Neural cell (in vitro differentiated cells): ENCODE results near the gene AQP12A. TPM values are rescaled to one million over a fixed set of nuclear protein-coding genes. Genes with fewer than 3 reads are reported as not detected.

ENCODE experiments used
- H2AFZ ChIP-seq: fragments of 200-600, 300-800 bp; sonication (generic), shearing (Covaris generic); 2 replicates; pipeline ENCODE4 v1.6.0; 2014; ENCODE audit warnings: low read depth, mild to moderate bottlenecking, antibody characterized with exemption, low read length, moderate library complexity
- H3F3A ChIP-seq: fragments of 200-600 bp; shearing (Covaris generic); 2 replicates; pipeline ENCODE4 v1.6.1; 2016; ENCODE audit warnings: mild to moderate bottlenecking, moderate library complexity, mixed read lengths, antibody characterized with exemption, low read length; ENCODE audit not compliant: insufficient read depth, poor library complexity, severe bottlenecking
- H3K27ac ChIP-seq: fragments of 200-600, 300-800 bp; sonication (generic), shearing (Covaris generic); 2 replicates; pipeline ENCODE4 v1.5.1; 2014; ENCODE audit warnings: mild to moderate bottlenecking, low read length, moderate library complexity
- H3K27me3 ChIP-seq: fragments of 300-800, 200-600 bp; sonication (generic), shearing (Covaris generic); 2 replicates; pipeline ENCODE4 v1.6.0; 2014; ENCODE audit warnings: mild to moderate bottlenecking, low read depth, low read length, moderate library complexity; ENCODE audit not compliant: insufficient read depth
- H3K36me3 ChIP-seq: fragments of 300-800, 200-600 bp; sonication (generic), shearing (Covaris generic); 2 replicates; pipeline ENCODE4 v1.5.1; 2014; ENCODE audit warnings: mild to moderate bottlenecking, antibody characterized with exemption, low read length, moderate library complexity; ENCODE audit not compliant: insufficient read depth
- H3K4me2 ChIP-seq: fragments of 300-800, 200-600 bp; sonication (generic), shearing (Covaris generic); 2 replicates; pipeline ENCODE4 v1.6.0; 2014; ENCODE audit warnings: mild to moderate bottlenecking, low read length
- H3K4me3 ChIP-seq: fragments of 300-800, 200-600 bp; sonication (generic), shearing (Covaris generic); 2 replicates; pipeline ENCODE4 v1.5.1; 2014; ENCODE audit warnings: mild to moderate bottlenecking, low read length, moderate library complexity
- H3K79me2 ChIP-seq: fragments of 200-600 bp; shearing (Covaris generic); replicated peaks from 2 replicates; pipeline ENCODE4 v1.6.0; 2014; ENCODE audit warnings: mild to moderate bottlenecking, low read length, moderate library complexity; ENCODE audit not compliant: insufficient read depth
- H3K9ac ChIP-seq: fragments of 300-800, 200-600 bp; sonication (generic), shearing (Covaris generic); 2 replicates; pipeline ENCODE4 v1.6.1; 2016; ENCODE audit warnings: mild to moderate bottlenecking, low read length, mixed read lengths
- H3K9me2 ChIP-seq: fragments of 200-600 bp; shearing (Covaris generic); 2 replicates; pipeline ENCODE4 v1.6.1; 2016; ENCODE audit warnings: mild to moderate bottlenecking, low read length, mixed read lengths; ENCODE audit not compliant: insufficient read depth
- H3K9me3 ChIP-seq: fragments of 200-600, 300-800 bp; sonication (generic), shearing (Covaris generic); 2 replicates; pipeline ENCODE4 v1.6.1; 2016; ENCODE audit warnings: mild to moderate bottlenecking, mixed run types, low read length, moderate library complexity, mixed read lengths
- H4K20me1 ChIP-seq: fragments of 200-600 bp; shearing (Covaris generic); 2 replicates; pipeline ENCODE4 v1.6.1; 2016; ENCODE audit warnings: mild to moderate bottlenecking, mixed run types; ENCODE audit not compliant: insufficient read depth
- EP300 ChIP-seq: fragments of 450-650 bp; conservative IDR thresholded peaks from 2 replicates; pipeline ENCODE4 v1.6.1; 2014; ENCODE audit warnings: antibody characterized with exemption, mild to moderate bottlenecking, moderate library complexity; ENCODE audit not compliant: poor library complexity, severe bottlenecking
- EZH2 ChIP-seq: fragments of 200-600, 300-800 bp; shearing (Covaris generic), sonication (generic); IDR thresholded peaks from 2 replicates; pipeline ENCODE4 v1.6.1; 2014; ENCODE audit warnings: antibody characterized with exemption, low read length, borderline replicate concordance, mild to moderate bottlenecking; ENCODE audit not compliant: insufficient read depth, poor library complexity, severe bottlenecking
- MXI1 ChIP-seq: fragments of 450-650 bp; conservative IDR thresholded peaks from 2 replicates; pipeline ENCODE4 v1.6.1; 2014; ENCODE audit warnings: antibody characterized with exemption, mild to moderate bottlenecking; ENCODE audit not compliant: poor library complexity, severe bottlenecking
- POLR2AphosphoS5 ChIP-seq: IDR thresholded peaks from 2 replicates; pipeline ENCODE4 v1.6.1; 2012
- RAD21 ChIP-seq: fragments of 450-650 bp; conservative IDR thresholded peaks from 2 replicates; pipeline ENCODE4 v1.6.1; 2014; ENCODE audit warnings: antibody characterized with exemption, mild to moderate bottlenecking, moderate library complexity
- SMC3 ChIP-seq: fragments of 450-650 bp; conservative IDR thresholded peaks from 2 replicates; pipeline ENCODE4 v1.6.1; 2014; ENCODE audit warnings: antibody characterized with exemption, mild to moderate bottlenecking, moderate library complexity; ENCODE audit not compliant: poor library complexity
- TAF1 ChIP-seq: IDR thresholded peaks from 2 replicates; pipeline ENCODE4 v1.6.1; 2012; ENCODE audit warnings: low read depth
- polyA plus RNA-seq: library from polyadenylated mRNA; depleted of rRNA; stranded (reverse); fragments of >200 nt; gene quantifications from 2 replicates; pipeline ENCODE4 v1.2.3, GENCODE V29; 2014
- TF ChIP-seq, protein P1 (sequence below): fragments of 450-650 bp; IDR thresholded peaks from 2 replicates; pipeline ENCODE4 v1.5.1; 2014; ENCODE audit warnings: antibody characterized with exemption, mild to moderate bottlenecking, moderate library complexity; ENCODE audit not compliant: poor library complexity, severe bottlenecking
- TF ChIP-seq, protein P2 (sequence below): IDR thresholded peaks from 2 replicates; pipeline ENCODE4 v1.6.1; 2012; ENCODE audit warnings: borderline replicate concordance

The AQP12A gene
- polyA plus RNA-seq, 1 donor from 2014 or later: not detected

DNA sequence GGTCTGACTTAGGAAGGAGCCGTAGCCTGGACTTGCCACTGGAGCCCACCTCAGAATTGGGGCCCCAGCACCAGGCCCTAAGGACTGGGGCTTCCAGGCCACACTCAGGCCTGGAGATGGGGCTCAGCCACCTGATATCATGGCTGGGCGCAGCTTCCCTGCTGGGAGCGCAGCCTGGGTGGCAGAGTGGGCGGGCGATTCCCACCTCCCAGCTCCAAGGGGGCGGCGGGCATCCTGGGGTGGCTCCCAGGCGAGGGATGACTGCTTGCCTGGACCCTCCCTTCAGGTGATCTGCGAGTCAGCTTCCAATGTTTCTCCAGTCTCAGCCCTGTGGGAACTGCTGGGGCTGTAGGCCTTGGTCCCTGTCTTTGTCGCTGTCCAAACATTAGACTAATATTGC is 46.3 kb upstream of the AQP12A start:
- H3F3A ChIP-seq: no peaks in the 10 kb centered on the region
- H3K36me3 ChIP-seq: no peaks in the 10 kb centered on the region
- no peak overlapping the region for H3K9ac ChIP-seq
- no peaks in the 10 kb centered on the region for H4K20me1 ChIP-seq
- H3K9me2 ChIP-seq: no peaks in the 10 kb centered on the region
- no peak overlapping the region for H2AFZ ChIP-seq
- H3K27me3 ChIP-seq: no peaks in the 10 kb centered on the region
- no peak overlapping the region for H3K4me2 ChIP-seq
- TF ChIP-seq SMC3 (no peak), RAD21 (no peak), EZH2 (no peak), EP300 (no peak), POLR2AphosphoS5 (no peak), TAF1 (no peak), MXI1 (no peak)
- TF ChIP-seq, protein P1, sequence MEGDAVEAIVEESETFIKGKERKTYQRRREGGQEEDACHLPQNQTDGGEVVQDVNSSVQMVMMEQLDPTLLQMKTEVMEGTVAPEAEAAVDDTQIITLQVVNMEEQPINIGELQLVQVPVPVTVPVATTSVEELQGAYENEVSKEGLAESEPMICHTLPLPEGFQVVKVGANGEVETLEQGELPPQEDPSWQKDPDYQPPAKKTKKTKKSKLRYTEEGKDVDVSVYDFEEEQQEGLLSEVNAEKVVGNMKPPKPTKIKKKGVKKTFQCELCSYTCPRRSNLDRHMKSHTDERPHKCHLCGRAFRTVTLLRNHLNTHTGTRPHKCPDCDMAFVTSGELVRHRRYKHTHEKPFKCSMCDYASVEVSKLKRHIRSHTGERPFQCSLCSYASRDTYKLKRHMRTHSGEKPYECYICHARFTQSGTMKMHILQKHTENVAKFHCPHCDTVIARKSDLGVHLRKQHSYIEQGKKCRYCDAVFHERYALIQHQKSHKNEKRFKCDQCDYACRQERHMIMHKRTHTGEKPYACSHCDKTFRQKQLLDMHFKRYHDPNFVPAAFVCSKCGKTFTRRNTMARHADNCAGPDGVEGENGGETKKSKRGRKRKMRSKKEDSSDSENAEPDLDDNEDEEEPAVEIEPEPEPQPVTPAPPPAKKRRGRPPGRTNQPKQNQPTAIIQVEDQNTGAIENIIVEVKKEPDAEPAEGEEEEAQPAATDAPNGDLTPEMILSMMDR: no peak
- TF ChIP-seq, protein P2, sequence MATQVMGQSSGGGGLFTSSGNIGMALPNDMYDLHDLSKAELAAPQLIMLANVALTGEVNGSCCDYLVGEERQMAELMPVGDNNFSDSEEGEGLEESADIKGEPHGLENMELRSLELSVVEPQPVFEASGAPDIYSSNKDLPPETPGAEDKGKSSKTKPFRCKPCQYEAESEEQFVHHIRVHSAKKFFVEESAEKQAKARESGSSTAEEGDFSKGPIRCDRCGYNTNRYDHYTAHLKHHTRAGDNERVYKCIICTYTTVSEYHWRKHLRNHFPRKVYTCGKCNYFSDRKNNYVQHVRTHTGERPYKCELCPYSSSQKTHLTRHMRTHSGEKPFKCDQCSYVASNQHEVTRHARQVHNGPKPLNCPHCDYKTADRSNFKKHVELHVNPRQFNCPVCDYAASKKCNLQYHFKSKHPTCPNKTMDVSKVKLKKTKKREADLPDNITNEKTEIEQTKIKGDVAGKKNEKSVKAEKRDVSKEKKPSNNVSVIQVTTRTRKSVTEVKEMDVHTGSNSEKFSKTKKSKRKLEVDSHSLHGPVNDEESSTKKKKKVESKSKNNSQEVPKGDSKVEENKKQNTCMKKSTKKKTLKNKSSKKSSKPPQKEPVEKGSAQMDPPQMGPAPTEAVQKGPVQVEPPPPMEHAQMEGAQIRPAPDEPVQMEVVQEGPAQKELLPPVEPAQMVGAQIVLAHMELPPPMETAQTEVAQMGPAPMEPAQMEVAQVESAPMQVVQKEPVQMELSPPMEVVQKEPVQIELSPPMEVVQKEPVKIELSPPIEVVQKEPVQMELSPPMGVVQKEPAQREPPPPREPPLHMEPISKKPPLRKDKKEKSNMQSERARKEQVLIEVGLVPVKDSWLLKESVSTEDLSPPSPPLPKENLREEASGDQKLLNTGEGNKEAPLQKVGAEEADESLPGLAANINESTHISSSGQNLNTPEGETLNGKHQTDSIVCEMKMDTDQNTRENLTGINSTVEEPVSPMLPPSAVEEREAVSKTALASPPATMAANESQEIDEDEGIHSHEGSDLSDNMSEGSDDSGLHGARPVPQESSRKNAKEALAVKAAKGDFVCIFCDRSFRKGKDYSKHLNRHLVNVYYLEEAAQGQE: no peak
- H3K9me3 ChIP-seq: no peaks in the 10 kb centered on the region
- H3K27ac ChIP-seq: no peak overlapping the region
- H3K79me2 ChIP-seq: no peaks in the 10 kb centered on the region
- no peak overlapping the region for H3K4me3 ChIP-seq

DNA sequence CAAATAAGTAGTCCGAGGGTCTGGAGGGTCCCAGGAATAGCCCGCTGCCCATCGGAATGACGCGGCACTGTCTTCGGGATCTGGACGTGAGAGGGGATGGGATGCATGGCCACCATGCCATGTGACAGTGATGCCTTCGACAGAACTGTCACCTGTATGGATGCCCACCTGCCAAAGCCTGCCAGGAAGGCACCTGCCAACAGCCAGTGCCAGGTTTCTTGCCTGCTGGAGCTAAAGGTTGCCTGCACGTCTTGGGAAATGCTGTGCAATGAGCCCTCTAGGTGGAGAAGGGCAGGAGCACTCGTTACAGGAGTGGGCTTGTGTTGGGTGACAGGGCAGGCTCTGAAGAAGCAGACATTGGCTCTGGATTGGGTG is 45.9 kb upstream of the AQP12A start:
- no peak overlapping the region for H3K4me3 ChIP-seq
- no peaks in the 10 kb centered on the region for H4K20me1 ChIP-seq
- H3K27ac ChIP-seq: no peak overlapping the region
- no peak overlapping the region for H3K4me2 ChIP-seq
- no peak overlapping the region for H3K9ac ChIP-seq
- H3K9me3 ChIP-seq: no peaks in the 10 kb centered on the region
- no peaks in the 10 kb centered on the region for H3K79me2 ChIP-seq
- H3K27me3 ChIP-seq: no peaks in the 10 kb centered on the region
- TF ChIP-seq, protein P1: no peak
- TF ChIP-seq POLR2AphosphoS5 (no peak), EZH2 (no peak), SMC3 (no peak), TAF1 (no peak), EP300 (no peak), MXI1 (no peak), RAD21 (no peak)
- TF ChIP-seq, protein P2: no peak
- H3K9me2 ChIP-seq: no peaks in the 10 kb centered on the region
- no peaks in the 10 kb centered on the region for H3F3A ChIP-seq
- H2AFZ ChIP-seq: no peak overlapping the region
- H3K36me3 ChIP-seq: no peaks in the 10 kb centered on the region
